H1 (cell line): Measurements from ENCODE around the gene ZPR1. TPM values are rescaled to one million over a fixed set of nuclear protein-coding genes. Genes with fewer than 3 reads are reported as not detected.

Source experiments
- CTCF ChIA-PET: fragments of 300-600 bp; sonication (Branson Sonifier 250); formaldehyde crosslinking; loops from one replicate; lab custom pipeline; 2021; ENCODE audit not compliant: partially characterized antibody; lab: Charles Lee
- POLR2A ChIA-PET: fragments of 300-600 bp; sonication (Branson Sonifier 250); formaldehyde crosslinking; loops from one replicate; lab custom pipeline; 2021; ENCODE audit warnings: inconsistent platforms; ENCODE audit not compliant: partially characterized antibody; lab: Charles Lee
- DNase-seq, 2 experiments: peaks; one replicate each; pipeline versions ENCODE4 v3.0.0 to v3.0.0-alpha.2; 2010 to 2022; ENCODE audit warnings: low spot score in 2 of 2, low read depth in 1 of 2, mixed read lengths in 1 of 2
- FAIRE-seq: peaks from 2 replicates; lab custom pipeline; 2011; peaks lifted over from hg19 to GRCh38; lab: Jason Lieb, UNC
- H2AFZ ChIP-seq: 2 replicates; pipeline ENCODE4 v1.8.1; 2012; ENCODE audit warnings: low read length, inconsistent platforms
- H2AK5ac ChIP-seq: 2 replicates; pipeline ENCODE4 v1.6.1; 2013; ENCODE audit warnings: low read depth, low read length
- H2BK120ac ChIP-seq: replicated peaks from 2 replicates; pipeline ENCODE3; 2013; ENCODE audit warnings: low read depth, low read length, inconsistent platforms
- H2BK12ac ChIP-seq: 2 replicates; pipeline ENCODE4 v1.6.1; 2013; ENCODE audit warnings: low read depth, low read length
- H2BK15ac ChIP-seq: 2 replicates; pipeline ENCODE4 v1.6.1; 2013; ENCODE audit warnings: low read length
- H2BK20ac ChIP-seq: 2 replicates; pipeline ENCODE4 v1.6.1; 2013; ENCODE audit warnings: low read length
- H2BK5ac ChIP-seq: 2 replicates; pipeline ENCODE4 v1.6.1; 2013; ENCODE audit warnings: low read depth, low read length
- H3K14ac ChIP-seq: 2 replicates; pipeline ENCODE4 v1.6.1; 2013; ENCODE audit warnings: inconsistent platforms; ENCODE audit not compliant: insufficient read length
- H3K18ac ChIP-seq: 2 replicates; pipeline ENCODE4 v1.6.1; 2013; ENCODE audit warnings: low read length; ENCODE audit errors: extremely low read depth
- H3K23ac ChIP-seq: 2 replicates; pipeline ENCODE4 v1.6.1; 2013; ENCODE audit warnings: inconsistent platforms; ENCODE audit not compliant: insufficient read length
- H3K23me2 ChIP-seq: 2 replicates; pipeline ENCODE4 v1.6.1; 2013; ENCODE audit warnings: low read depth, low read length
- H3K27ac ChIP-seq: 2 replicates; pipeline ENCODE4 v1.6.1; 2011; ENCODE audit warnings: low read depth, low read length, inconsistent platforms
- H3K27me3 ChIP-seq, 4 experiments: replicated peaks in 1 of 4; 1 replicate in 1 of 4; 2 replicates in 3 of 4; pipeline versions ENCODE4 v1.6.1 to v1.8.1; 2011 to 2013; ENCODE audit warnings: low read length in 3 of 4, mild to moderate bottlenecking in 3 of 4, inconsistent platforms in 2 of 4, mixed read lengths in 2 of 4, moderate library complexity in 1 of 4; ENCODE audit not compliant: control insufficient read depth in 3 of 4, insufficient read depth in 3 of 4; ENCODE audit errors: extremely low read depth in 1 of 4
- H3K36me3 ChIP-seq, 4 experiments: 2 replicates each; pipeline versions ENCODE4 v1.6.1 to v1.8.1; 2011 to 2013; ENCODE audit warnings: mild to moderate bottlenecking in 4 of 4, low read length in 3 of 4, moderate library complexity in 2 of 4, control low read depth in 1 of 4, inconsistent platforms in 1 of 4; ENCODE audit not compliant: insufficient read depth in 4 of 4, control insufficient read depth in 2 of 4
- H3K4ac ChIP-seq: replicated peaks from 2 replicates; pipeline ENCODE3; 2013; ENCODE audit warnings: low read length, low read depth, mixed read lengths, inconsistent platforms; ENCODE audit not compliant: insufficient read length
- H3K4me1 ChIP-seq, 4 experiments: replicated peaks in 1 of 4; 1 replicate in 1 of 4; 2 replicates in 3 of 4; pipeline versions ENCODE4 v1.6.1 to v1.8.1; 2011 to 2013; ENCODE audit warnings: low read length in 3 of 4, inconsistent platforms in 2 of 4, mixed read lengths in 1 of 4; ENCODE audit not compliant: insufficient read depth in 4 of 4, control insufficient read depth in 3 of 4
- H3K4me2 ChIP-seq, 2 experiments: 2 replicates each; pipeline versions ENCODE4 v1.6.1 to v1.8.1; 2011 to 2013; ENCODE audit warnings: low read depth in 2 of 2, low read length in 2 of 2, control low read depth in 1 of 2, inconsistent platforms in 1 of 2, mild to moderate bottlenecking in 1 of 2; ENCODE audit not compliant: insufficient read depth in 1 of 2
- H3K4me3 ChIP-seq, 4 experiments: fragments of 200-600, 300-600 bp in 1 of 4; sonication (generic), shearing (Covaris generic), sonication (Bioruptor Twin) in 1 of 4; 2 replicates each; pipeline versions ENCODE4 v1.5.1 to v1.8.1; 2011 to 2016; ENCODE audit warnings: low read length in 4 of 4, low read depth in 3 of 4, control low read depth in 2 of 4, inconsistent platforms in 2 of 4, mild to moderate bottlenecking in 2 of 4, mixed read lengths in 1 of 4, moderate library complexity in 1 of 4; ENCODE audit not compliant: insufficient read depth in 2 of 4; ENCODE audit errors: extremely low read depth in 1 of 4
- H3K56ac ChIP-seq: replicated peaks from 2 replicates; pipeline ENCODE3; 2013; ENCODE audit warnings: low read depth, mild to moderate bottlenecking, mixed read lengths, low read length, inconsistent platforms; ENCODE audit not compliant: insufficient read length
- H3K79me1 ChIP-seq: 2 replicates; pipeline ENCODE4 v1.6.1; 2013; ENCODE audit warnings: low read depth, low read length, control low read depth
- H3K79me2 ChIP-seq, 2 experiments: 2 replicates each; pipeline versions ENCODE4 v1.6.1 to v1.8.1; 2012 to 2013; ENCODE audit warnings: low read length in 2 of 2, mild to moderate bottlenecking in 2 of 2, inconsistent platforms in 1 of 2; ENCODE audit not compliant: insufficient read depth in 2 of 2, control insufficient read depth in 1 of 2
- H3K9ac ChIP-seq, 4 experiments: replicated peaks in 1 of 4; 1 replicate in 1 of 4; 2 replicates in 3 of 4; pipeline versions ENCODE4 v1.6.1 to v1.8.1; 2011 to 2013; ENCODE audit warnings: low read depth in 3 of 4, low read length in 3 of 4, control low read depth in 2 of 4, mild to moderate bottlenecking in 2 of 4, moderate library complexity in 2 of 4, inconsistent platforms in 1 of 4; ENCODE audit errors: extremely low read depth in 1 of 4
- H3K9me3 ChIP-seq, 2 experiments: 2 replicates each; pipeline versions ENCODE4 v1.6.1 to v1.8.1; 2012 to 2013; ENCODE audit warnings: mild to moderate bottlenecking in 2 of 2, moderate library complexity in 2 of 2, control low read depth in 1 of 2, inconsistent platforms in 1 of 2, low read depth in 1 of 2, low read length in 1 of 2, mixed read lengths in 1 of 2; ENCODE audit not compliant: insufficient read depth in 2 of 2
- H4K20me1 ChIP-seq, 2 experiments: replicated peaks in 1 of 2; 2 replicates each; pipeline versions ENCODE3 to v1.8.1; 2011 to 2013; ENCODE audit warnings: inconsistent platforms in 2 of 2, low read length in 2 of 2, mild to moderate bottlenecking in 1 of 2; ENCODE audit not compliant: insufficient read depth in 2 of 2, control insufficient read depth in 1 of 2
- H4K5ac ChIP-seq: 2 replicates; pipeline ENCODE4 v1.6.1; 2013; ENCODE audit warnings: low read length, low read depth, mixed read lengths, inconsistent platforms; ENCODE audit not compliant: insufficient read length
- H4K8ac ChIP-seq: 2 replicates; pipeline ENCODE4 v1.8.0; 2013; ENCODE audit warnings: mild to moderate bottlenecking, moderate library complexity, low read length, inconsistent platforms; ENCODE audit not compliant: insufficient read depth; ENCODE audit errors: extremely low read depth
- H4K91ac ChIP-seq: replicated peaks from 2 replicates; pipeline ENCODE3; 2013; ENCODE audit warnings: low read length, mixed read lengths, inconsistent platforms; ENCODE audit not compliant: insufficient read length
- HDAC6 ChIP-seq: IDR thresholded peaks from one replicate; pipeline ENCODE4 v1.7.1; 2012; ENCODE audit warnings: low read depth, mild to moderate bottlenecking, inconsistent platforms, low read length, moderate library complexity
- RAD21 ChIP-seq, 2 experiments: IDR thresholded peaks in 1 of 2; conservative IDR thresholded peaks in 1 of 2; 2 replicates each; pipeline ENCODE4 v1.6.1; 2011; ENCODE audit warnings: low read depth in 2 of 2, low read length in 2 of 2, improper control_type of control experiment in 1 of 2, inconsistent platforms in 1 of 2, mild to moderate bottlenecking in 1 of 2, moderate library complexity in 1 of 2
- RNF2 ChIP-seq: fragments of 200-900, 300-1000 bp; sonication (generic); IDR thresholded peaks from 2 replicates; pipeline ENCODE4 v1.7.1; 2016; ENCODE audit warnings: borderline replicate concordance, low read depth, mild to moderate bottlenecking, antibody characterized with exemption, low read length; ENCODE audit not compliant: poor library complexity, severe bottlenecking; ENCODE audit errors: missing control alignments
- SP4 ChIP-seq: IDR thresholded peaks from 2 replicates; pipeline ENCODE4 v1.6.1; 2012; ENCODE audit warnings: low read length, inconsistent platforms
- WGBS, 2 experiments: shearing (Covaris generic) in 1 of 2; methylation state at CpG; one replicate each; pipeline versions ENCODE4 v1.1.6 to v1.1.7; 2013 to 2015; ENCODE audit warnings: low lambda C conversion rate in 2 of 2, mixed read lengths in 2 of 2, inconsistent platforms in 1 of 2, low coverage in 1 of 2, missing lambda C conversion rate in 1 of 2; ENCODE audit not compliant: insufficient replicate concordance in 2 of 2, insufficient coverage in 1 of 2, insufficient read length in 1 of 2; ENCODE audit errors: extremely low coverage in 1 of 2, missing lambda C conversion rate in 1 of 2; 5-methylcytosine and 5-hydroxymethylcytosine counted together
- polyA plus RNA-seq, 7 experiments: library from polyadenylated mRNA; depleted of rRNA in 3 of 7; stranded (reverse) in 5 of 7; unstranded in 2 of 7; fragments of >200 nt in 5 of 7; fragments of 200-250 nt in 2 of 7; gene quantifications; 1 replicate in 5 of 7; 2 replicates in 1 of 7; 4 replicates in 1 of 7; pipeline versions ENCODE4 v1.2.1 to v1.2.3, GENCODE V29; 2011 to 2013; ENCODE audit warnings: missing spikeins in 2 of 7, mixed read lengths in 2 of 7
- total RNA-seq: library from RNA; stranded (reverse); fragmentation: NEBNext Ultra II Directional; extraction: Animal tissue kit (Norgen Biotek cat#: 25700); gene quantifications from 2 replicates; pipeline ENCODE4 v1.2.1, GENCODE V29; 2021
- TF ChIP-seq, protein P1 (sequence below), 3 experiments: IDR thresholded peaks; 1 replicate in 2 of 3; 2 replicates in 1 of 3; pipeline versions ENCODE4 v1.5.1 to v1.6.1; 2011; ENCODE audit warnings: low read length in 3 of 3, mild to moderate bottlenecking in 3 of 3, inconsistent platforms in 2 of 3, low read depth in 1 of 3, moderate library complexity in 1 of 3; ENCODE audit not compliant: insufficient read depth in 1 of 3; ENCODE audit errors: control extremely low read depth in 1 of 3

Gene ZPR1
- total and polyA plus RNA-seq, 2 of the 8 experiments (the other 6 are each of a cell fraction or from before 2014, with no cell fraction given): 36.7 to 70.5 TPM

DNA sequence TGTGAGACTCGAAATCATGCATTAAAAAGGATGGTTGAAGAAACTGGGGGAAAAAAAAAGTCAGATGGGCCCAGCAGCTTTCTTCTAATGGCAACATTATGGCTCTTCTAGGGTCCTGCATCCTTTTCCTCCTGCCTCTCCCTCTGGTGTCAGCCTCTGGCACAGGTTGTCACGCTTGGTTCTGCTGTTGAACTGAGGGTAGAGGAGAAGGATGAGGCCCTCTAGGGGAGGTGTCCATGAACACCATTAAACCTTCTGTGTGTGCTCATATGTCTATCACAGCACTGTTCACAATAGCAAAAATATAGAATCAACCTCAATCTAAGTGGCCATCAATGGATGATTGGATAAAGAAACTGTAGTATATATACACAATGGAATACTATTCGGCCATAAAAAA, 51.1 kb downstream of the ZPR1 start:
- FAIRE-seq: peak; percentile 82
- Histone ChIP-seq H3K79me2 (no peaks in the 10 kb centered on the region), H4K8ac (no peak overlapping the region), H2BK20ac (no peak overlapping the region), H3K4me3 (no peak overlapping the region), H4K5ac (no peak overlapping the region), H3K4me2 (no peak overlapping the region), H3K9ac (no peak overlapping the region), H4K20me1 (no peaks in the 10 kb centered on the region), H3K4ac (no peak overlapping the region), H2AFZ (no peak overlapping the region), H3K4me1 (peaks cover 0 to 10% (median 6%) of the 10 kb centered on the region in 4 experiments; a peak in 6 of 7 replicates), H3K9me3 (no peaks in the 10 kb centered on the region), H3K36me3 (no peaks in the 10 kb centered on the region), H2BK15ac (no peak overlapping the region), H2AK5ac (no peak overlapping the region), H3K27ac (no peak overlapping the region), H3K14ac (no peak overlapping the region), H2BK5ac (no peak overlapping the region), H3K27me3 (no peaks in the 10 kb centered on the region), H4K91ac (no peak overlapping the region), H3K18ac (no peak overlapping the region), H2BK12ac (no peak overlapping the region), H2BK120ac (no peak overlapping the region), H3K23ac (no peak overlapping the region), H3K56ac (no peak overlapping the region), H3K79me1 (no peaks in the 10 kb centered on the region), H3K23me2 (no peaks in the 10 kb centered on the region)
- DNase-seq: peak in 1 of 2 experiments; percentile 45
- TF ChIP-seq RNF2: no peak
- peak; percentile 13 to 44; a peak in 3 of 4 replicates for TF ChIP-seq RAD21 (IDR thresholded peaks at IDR 0.05 in 1 of 2, conservative IDR thresholded peaks at IDR 0.05 in 1 of 2; ENCODE audit: low read depth in 2 of 2, low read length in 2 of 2)
- TF ChIP-seq, protein P1, sequence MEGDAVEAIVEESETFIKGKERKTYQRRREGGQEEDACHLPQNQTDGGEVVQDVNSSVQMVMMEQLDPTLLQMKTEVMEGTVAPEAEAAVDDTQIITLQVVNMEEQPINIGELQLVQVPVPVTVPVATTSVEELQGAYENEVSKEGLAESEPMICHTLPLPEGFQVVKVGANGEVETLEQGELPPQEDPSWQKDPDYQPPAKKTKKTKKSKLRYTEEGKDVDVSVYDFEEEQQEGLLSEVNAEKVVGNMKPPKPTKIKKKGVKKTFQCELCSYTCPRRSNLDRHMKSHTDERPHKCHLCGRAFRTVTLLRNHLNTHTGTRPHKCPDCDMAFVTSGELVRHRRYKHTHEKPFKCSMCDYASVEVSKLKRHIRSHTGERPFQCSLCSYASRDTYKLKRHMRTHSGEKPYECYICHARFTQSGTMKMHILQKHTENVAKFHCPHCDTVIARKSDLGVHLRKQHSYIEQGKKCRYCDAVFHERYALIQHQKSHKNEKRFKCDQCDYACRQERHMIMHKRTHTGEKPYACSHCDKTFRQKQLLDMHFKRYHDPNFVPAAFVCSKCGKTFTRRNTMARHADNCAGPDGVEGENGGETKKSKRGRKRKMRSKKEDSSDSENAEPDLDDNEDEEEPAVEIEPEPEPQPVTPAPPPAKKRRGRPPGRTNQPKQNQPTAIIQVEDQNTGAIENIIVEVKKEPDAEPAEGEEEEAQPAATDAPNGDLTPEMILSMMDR (IDR thresholded peaks at IDR 0.05; ENCODE audit: control extremely low read depth in 1 of 3, insufficient read depth in 1 of 3, low read depth in 1 of 3, low read length in 3 of 3): peak; percentile 49 to 94 (median 71)
- no peak for TF ChIP-seq HDAC6
- TF ChIP-seq SP4: no peak
- WGBS, 2 experiments: 76% methylated on average over 3 of the region's 3 CpGs; no CpG with 5 or more reads in 1 of the 2 experiments
- CTCF ChIA-PET: interaction anchor here (1.0 to 11.9 kb wide), 13 partner anchors 12 to 495 kb away, joined by 3 to 334 read pairs (median 5); partner anchors contain the start of genes APOA1 and ZPR1
- POLR2A ChIA-PET: no interaction called here
